CD4-positive, alpha-beta T cell (primary cell): ENCODE results near the gene GPR158. TPM values are rescaled to one million over a fixed set of nuclear protein-coding genes. Genes with fewer than 3 reads are reported as not detected.
"Not testable (repeated sequence)": the region's sequence is repeated elsewhere in the genome, so short reads cannot be mapped to it uniquely, and the experiment has no call there.

Experiments
- ATAC-seq: fragments of 200-7000 bp; cut with Tn5 transposase; one replicate; pipeline ENCODE4 v1.10.0; 2022; ENCODE audit warnings: mild to moderate bottlenecking; ENCODE audit not compliant: poor library complexity
- CTCF ChIA-PET: fragments of 350-600 bp; sonication (Branson Sonifier 250); formaldehyde crosslinking; loops from one replicate; lab custom pipeline; 2021; ENCODE audit warnings: antibody characterized with exemption, inconsistent platforms; lab: Charles Lee
- POLR2A ChIA-PET: fragments of 350-600 bp; sonication (Branson Sonifier 250); formaldehyde crosslinking; loops from one replicate; lab custom pipeline; 2021; ENCODE audit warnings: antibody characterized with exemption, inconsistent platforms; lab: Charles Lee
- DNase-seq, 14 experiments: peaks; one replicate each; pipeline ENCODE4 v3.0.0-alpha.2; 2013 to 2020; ENCODE audit warnings: mixed read lengths in 2 of 14
- H3K27ac ChIP-seq, 2 donors: one replicate each; pipeline versions ENCODE4 v1.5.1 to v1.7.0; 2013; ENCODE audit warnings: low read length in 2 of 2, low read depth in 1 of 2, mild to moderate bottlenecking in 1 of 2
- H3K27me3 ChIP-seq, 2 experiments: 1 replicate in 1 of 2; 2 replicates in 1 of 2; pipeline versions ENCODE4 v1.6.1 to v1.7.0; 2013; ENCODE audit warnings: low read length in 2 of 2, control low read depth in 1 of 2, mild to moderate bottlenecking in 1 of 2, moderate library complexity in 1 of 2; ENCODE audit not compliant: insufficient read depth in 2 of 2, control insufficient read depth in 1 of 2
- H3K36me3 ChIP-seq: one replicate; pipeline ENCODE4 v1.6.1; 2013; ENCODE audit warnings: low read length, control low read depth; ENCODE audit not compliant: insufficient read depth
- H3K4me1 ChIP-seq: one replicate; pipeline ENCODE4 v1.6.1; 2013; ENCODE audit warnings: low read length, control low read depth; ENCODE audit not compliant: insufficient read depth
- H3K4me3 ChIP-seq: one replicate; pipeline ENCODE4 v1.5.1; 2013; ENCODE audit warnings: mild to moderate bottlenecking, low read length, moderate library complexity
- H3K9me3 ChIP-seq, 2 experiments: 1 replicate in 1 of 2; 2 replicates in 1 of 2; pipeline versions ENCODE4 v1.6.1 to v1.7.0; 2013; ENCODE audit warnings: low read length in 2 of 2, mild to moderate bottlenecking in 2 of 2, control low read depth in 1 of 2, moderate library complexity in 1 of 2; ENCODE audit not compliant: control insufficient read depth in 1 of 2, insufficient read depth in 1 of 2
- H3K27ac Mint-ChIP-seq: one replicate; pipeline ENCODE4 v1.8.0; 2020; ENCODE audit warnings: mixed read lengths
- H3K27me3 Mint-ChIP-seq: one replicate; pipeline ENCODE4 v1.8.0; 2021; ENCODE audit warnings: mixed read lengths
- H3K36me3 Mint-ChIP-seq: one replicate; pipeline ENCODE4 v1.8.0; 2021; ENCODE audit warnings: low read depth, mixed read lengths
- H3K4me1 Mint-ChIP-seq: one replicate; pipeline ENCODE4 v1.8.0; 2021; ENCODE audit warnings: low read depth, mixed read lengths
- H3K4me3 Mint-ChIP-seq: one replicate; pipeline ENCODE4 v1.8.0; 2020; ENCODE audit warnings: mild to moderate bottlenecking, mixed read lengths
- H3K9me3 Mint-ChIP-seq: one replicate; pipeline ENCODE4 v1.8.0; 2020; ENCODE audit warnings: mixed read lengths
- intact Hi-C, 2 experiments: fragments of 100-400 bp; cut with DNase I in 1 of 2; cut with micrococcal nuclease in 1 of 2; formaldehyde crosslinking; loops; one replicate each; pipeline versions ENCODE4 v1.15.1 to v1.9.0; 2023 to 2025; cut with DNase I, micrococcal nuclease
- total RNA-seq, 174 experiments: library from RNA in 2 of 174; stranded (reverse) in 2 of 174; gene quantifications; one replicate each; pipeline ENCODE4 v1.2.3 and lab custom pipeline; 2021 to 2026
- TF ChIP-seq, protein P1 (sequence below): fragments of 200-600 bp; IDR thresholded peaks from one replicate; pipeline ENCODE4 v1.8.0; 2022; ENCODE audit warnings: antibody characterized with exemption, mild to moderate bottlenecking

GPR158 gene
- total RNA-seq, 2 experiments from 2014 or later: not detected

DNA sequence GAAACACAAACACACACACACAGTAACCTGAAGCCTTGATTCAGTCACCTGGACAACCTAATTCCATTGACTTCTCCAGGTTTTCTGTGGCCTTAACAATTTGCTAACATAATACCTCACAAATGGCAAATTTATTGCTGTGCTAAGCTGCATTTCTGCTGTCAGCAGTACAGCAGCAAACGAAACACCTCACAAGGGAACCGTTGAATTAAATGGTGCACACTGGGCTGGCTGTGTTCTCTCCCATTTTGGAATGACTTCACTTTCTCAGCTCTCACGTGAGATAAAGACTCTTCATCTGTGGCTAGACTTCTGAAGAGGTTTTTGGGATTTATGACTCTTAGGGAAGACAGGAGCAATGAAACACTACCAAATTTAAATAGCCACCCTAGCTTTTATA is 152.5 kb downstream of the GPR158 start:
- ChIA-PET CTCF (no interaction called here), POLR2A (no interaction called here)
- no peaks in the 10 kb centered on the region for H3K4me1 Mint-ChIP-seq

DNA sequence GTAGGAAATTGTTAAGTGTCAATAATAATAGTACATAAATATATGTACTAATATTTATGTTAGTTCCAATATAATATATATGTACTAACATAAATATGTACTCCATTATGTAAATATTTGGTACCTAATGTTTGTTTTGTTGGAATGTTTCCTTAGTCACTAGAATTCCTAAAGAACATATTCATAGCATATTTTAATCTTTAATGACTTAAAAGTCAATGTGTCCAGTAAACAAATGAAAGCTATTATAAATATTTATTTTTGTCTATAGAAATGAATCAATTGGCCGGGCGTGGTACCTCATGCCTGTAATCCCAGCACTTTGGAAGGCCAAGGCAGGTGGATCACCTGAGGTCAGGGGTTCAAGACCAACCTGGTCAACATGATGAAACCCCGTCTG is 153.6 kb downstream of the GPR158 start:
- H3K9me3 ChIP-seq: no peaks in the 10 kb centered on the region
- Mint-ChIP-seq H3K9me3 (peaks cover 12% of the 10 kb centered on the region), H3K27ac (no peak overlapping the region), H3K4me1 (no peaks in the 10 kb centered on the region), H3K36me3 (no peaks in the 10 kb centered on the region), H3K4me3 (no peak overlapping the region), H3K27me3 (no peaks in the 10 kb centered on the region)
- ChIA-PET CTCF (no interaction called here), POLR2A (no interaction called here)
- ATAC-seq: no peak
- intact Hi-C loops: no loop called here
- DNase-seq: no peak
- no peak overlapping the region for H3K27ac ChIP-seq
- no peaks in the 10 kb centered on the region for H3K27me3 ChIP-seq
- TF ChIP-seq, protein P1, sequence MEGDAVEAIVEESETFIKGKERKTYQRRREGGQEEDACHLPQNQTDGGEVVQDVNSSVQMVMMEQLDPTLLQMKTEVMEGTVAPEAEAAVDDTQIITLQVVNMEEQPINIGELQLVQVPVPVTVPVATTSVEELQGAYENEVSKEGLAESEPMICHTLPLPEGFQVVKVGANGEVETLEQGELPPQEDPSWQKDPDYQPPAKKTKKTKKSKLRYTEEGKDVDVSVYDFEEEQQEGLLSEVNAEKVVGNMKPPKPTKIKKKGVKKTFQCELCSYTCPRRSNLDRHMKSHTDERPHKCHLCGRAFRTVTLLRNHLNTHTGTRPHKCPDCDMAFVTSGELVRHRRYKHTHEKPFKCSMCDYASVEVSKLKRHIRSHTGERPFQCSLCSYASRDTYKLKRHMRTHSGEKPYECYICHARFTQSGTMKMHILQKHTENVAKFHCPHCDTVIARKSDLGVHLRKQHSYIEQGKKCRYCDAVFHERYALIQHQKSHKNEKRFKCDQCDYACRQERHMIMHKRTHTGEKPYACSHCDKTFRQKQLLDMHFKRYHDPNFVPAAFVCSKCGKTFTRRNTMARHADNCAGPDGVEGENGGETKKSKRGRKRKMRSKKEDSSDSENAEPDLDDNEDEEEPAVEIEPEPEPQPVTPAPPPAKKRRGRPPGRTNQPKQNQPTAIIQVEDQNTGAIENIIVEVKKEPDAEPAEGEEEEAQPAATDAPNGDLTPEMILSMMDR: no peak
- no peak overlapping the region for H3K4me3 ChIP-seq
- H3K4me1 ChIP-seq: no peaks in the 10 kb centered on the region
- H3K36me3 ChIP-seq: no peaks in the 10 kb centered on the region

More for the DNA sequence above, 152.5 kb downstream of the GPR158 start:
- H3K36me3 Mint-ChIP-seq: no peaks in the 10 kb centered on the region
- TF ChIP-seq, protein P1: no peak
- Histone ChIP-seq H3K4me1 (no peaks in the 10 kb centered on the region), H3K27me3 (no peaks in the 10 kb centered on the region), H3K4me3 (no peak overlapping the region), H3K27ac (no peak overlapping the region), H3K36me3 (no peaks in the 10 kb centered on the region), H3K9me3 (peaks cover 0 to 5% of the 10 kb centered on the region in 2 experiments)
- peaks cover 12% of the 10 kb centered on the region for H3K9me3 Mint-ChIP-seq
- H3K4me3 Mint-ChIP-seq: no peak overlapping the region
- H3K27me3 Mint-ChIP-seq: no peaks in the 10 kb centered on the region
- intact Hi-C loops: no loop called here
- DNase-seq (no peak), ATAC-seq (no peak)
- no peak overlapping the region for H3K27ac Mint-ChIP-seq

DNA sequence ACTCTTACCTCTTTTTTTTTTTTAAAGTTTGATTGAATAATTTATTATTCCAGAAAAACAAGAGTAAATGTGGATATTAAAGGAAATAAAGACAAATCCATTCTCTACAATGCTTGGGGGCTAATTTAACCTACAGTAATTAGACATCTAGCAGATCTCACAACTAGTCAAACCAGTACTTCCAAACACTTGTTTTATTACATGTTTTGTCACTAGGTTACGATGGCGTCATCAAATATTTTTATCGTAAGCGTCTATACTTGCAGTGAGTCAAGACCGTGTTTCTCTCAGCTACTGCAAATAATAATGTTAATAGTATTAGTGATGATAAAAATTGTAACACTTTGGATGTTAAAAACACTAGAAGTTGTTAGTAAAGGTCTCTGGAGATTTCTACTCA is 154.8 kb downstream of the GPR158 start:
- H3K4me3 ChIP-seq, H3K4me1 ChIP-seq, H3K4me3 Mint-ChIP-seq, intact Hi-C loops, H3K36me3 ChIP-seq, H3K9me3 Mint-ChIP-seq, POLR2A ChIA-PET, H3K27me3 ChIP-seq, H3K27me3 Mint-ChIP-seq, H3K4me1 Mint-ChIP-seq, H3K27ac Mint-ChIP-seq, H3K27ac ChIP-seq, DNase-seq, CTCF ChIA-PET, ATAC-seq, H3K36me3 Mint-ChIP-seq, H3K9me3 ChIP-seq: not testable (repeated sequence)

DNA sequence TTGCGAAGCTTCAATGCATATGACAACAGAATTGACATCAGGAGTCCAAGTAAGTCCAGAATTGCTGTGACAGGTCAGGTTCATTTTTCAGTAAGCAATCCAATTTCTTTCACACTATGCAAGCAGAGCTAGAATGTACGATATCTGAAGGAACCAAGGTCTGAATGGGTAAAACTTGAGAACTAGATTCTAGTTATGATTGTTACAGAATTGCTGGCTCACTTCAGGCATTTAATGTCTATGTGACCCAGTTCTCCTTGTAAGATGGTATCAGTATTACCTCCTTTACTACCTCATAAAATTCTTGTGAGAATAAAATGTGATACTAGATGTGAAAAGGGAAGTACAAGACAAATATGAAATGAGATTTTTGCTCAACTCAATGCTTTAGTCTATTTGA is 159.6 kb downstream of the GPR158 start:
- DNase-seq: no peak
- Mint-ChIP-seq H3K9me3 (peaks cover 5% of the 10 kb centered on the region), H3K36me3 (no peaks in the 10 kb centered on the region), H3K4me3 (no peak overlapping the region), H3K27me3 (no peaks in the 10 kb centered on the region), H3K27ac (no peak overlapping the region), H3K4me1 (no peaks in the 10 kb centered on the region)
- H3K4me1 ChIP-seq: no peaks in the 10 kb centered on the region
- no peak overlapping the region for H3K4me3 ChIP-seq
- no peak overlapping the region for H3K27ac ChIP-seq
- intact Hi-C loops: no loop called here
- ChIA-PET POLR2A (no interaction called here), CTCF (no interaction called here)
- ATAC-seq: no peak
- H3K36me3 ChIP-seq: no peaks in the 10 kb centered on the region
- TF ChIP-seq, protein P1: no peak
- no peaks in the 10 kb centered on the region for H3K9me3 ChIP-seq
- no peaks in the 10 kb centered on the region for H3K27me3 ChIP-seq
